Neural crest cell (in vitro differentiated cells): ENCODE data around the gene CCDC85C. TPM values are rescaled to one million over a fixed set of nuclear protein-coding genes. Genes with fewer than 3 reads are reported as not detected.

Source experiments
- DNase-seq: peaks from one replicate; pipeline ENCODE4 v3.0.0; 2021; ENCODE audit warnings: low read depth, mixed read lengths, low spot score
- H3K27ac Mint-ChIP-seq: one replicate; pipeline ENCODE4 v1.8.0; 2021; ENCODE audit warnings: mild to moderate bottlenecking, mixed read lengths; ENCODE audit not compliant: unreplicated experiment
- H3K27me3 Mint-ChIP-seq: 2 replicates; pipeline ENCODE4 v1.8.0; 2021; ENCODE audit warnings: low read depth, mild to moderate bottlenecking, mixed read lengths
- H3K36me3 Mint-ChIP-seq: 2 replicates; pipeline ENCODE4 v1.8.0; 2021; ENCODE audit warnings: low read depth, mild to moderate bottlenecking, mixed read lengths
- H3K4me1 Mint-ChIP-seq: 2 replicates; pipeline ENCODE4 v1.8.0; 2021; ENCODE audit warnings: mixed read lengths
- H3K4me3 Mint-ChIP-seq: one replicate; pipeline ENCODE4 v1.8.0; 2021; ENCODE audit warnings: mild to moderate bottlenecking, mixed read lengths
- H3K9me3 Mint-ChIP-seq: 2 replicates; pipeline ENCODE4 v1.8.0; 2021; ENCODE audit warnings: mixed read lengths
- total RNA-seq: library from RNA; stranded (reverse); gene quantifications from 2 replicates; pipeline ENCODE4 v1.2.1, GENCODE V29; 2021
- TF ChIP-seq, protein P1 (sequence below): fragments of 200-600 bp; sonication (generic); conservative IDR thresholded peaks from 2 replicates; pipeline ENCODE4 v1.5.0; 2021; ENCODE audit warnings: antibody characterized with exemption, mild to moderate bottlenecking

Gene CCDC85C
- total RNA-seq, 1 donor from 2014 or later = 31.4 TPM

DNA sequence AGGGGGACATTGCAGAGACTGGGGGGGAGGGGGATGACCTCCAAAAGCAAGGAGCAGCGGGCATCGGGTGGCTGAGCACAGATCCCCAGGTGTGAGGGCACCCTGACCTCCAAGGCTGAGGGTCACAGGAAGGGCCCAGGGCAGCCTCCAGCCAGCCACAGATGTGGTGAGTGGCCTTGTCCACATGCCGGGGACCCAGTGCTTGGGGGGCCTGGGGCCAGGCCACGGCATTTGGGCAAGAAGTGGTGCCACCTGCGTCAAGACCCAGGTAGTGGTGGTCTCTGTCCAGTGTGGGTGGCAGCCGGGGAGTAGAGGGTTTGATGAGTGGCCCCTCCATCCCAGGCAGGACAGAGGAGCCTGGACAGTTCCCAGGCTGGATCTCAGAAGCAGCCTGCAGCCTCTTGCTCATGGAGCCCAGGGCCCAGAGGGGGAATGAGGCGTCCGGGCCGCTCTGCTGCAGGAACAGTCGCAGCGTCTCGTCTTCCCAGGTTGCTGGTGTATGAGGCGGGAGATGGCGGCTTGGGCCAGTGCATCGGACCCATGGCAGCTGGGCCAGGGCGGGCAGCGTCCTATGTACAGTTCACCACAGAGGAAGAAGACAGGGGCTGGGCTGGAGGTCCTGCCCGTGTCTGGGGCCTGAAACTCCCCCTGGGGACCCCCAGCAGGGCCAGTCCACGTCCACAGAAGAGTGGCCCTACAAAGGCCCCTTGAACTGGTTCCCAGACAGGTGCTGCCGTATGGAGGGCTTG, 89.3 kb downstream of the CCDC85C start:
- H3K36me3 Mint-ChIP-seq = no peaks in the 10 kb centered on the region
- no peak for DNase-seq
- peaks cover 13% of the 10 kb centered on the region for H3K4me1 Mint-ChIP-seq
- no peak overlapping the region for H3K4me3 Mint-ChIP-seq
- no peaks in the 10 kb centered on the region for H3K27me3 Mint-ChIP-seq
- no peak overlapping the region for H3K27ac Mint-ChIP-seq
- TF ChIP-seq, protein P1, sequence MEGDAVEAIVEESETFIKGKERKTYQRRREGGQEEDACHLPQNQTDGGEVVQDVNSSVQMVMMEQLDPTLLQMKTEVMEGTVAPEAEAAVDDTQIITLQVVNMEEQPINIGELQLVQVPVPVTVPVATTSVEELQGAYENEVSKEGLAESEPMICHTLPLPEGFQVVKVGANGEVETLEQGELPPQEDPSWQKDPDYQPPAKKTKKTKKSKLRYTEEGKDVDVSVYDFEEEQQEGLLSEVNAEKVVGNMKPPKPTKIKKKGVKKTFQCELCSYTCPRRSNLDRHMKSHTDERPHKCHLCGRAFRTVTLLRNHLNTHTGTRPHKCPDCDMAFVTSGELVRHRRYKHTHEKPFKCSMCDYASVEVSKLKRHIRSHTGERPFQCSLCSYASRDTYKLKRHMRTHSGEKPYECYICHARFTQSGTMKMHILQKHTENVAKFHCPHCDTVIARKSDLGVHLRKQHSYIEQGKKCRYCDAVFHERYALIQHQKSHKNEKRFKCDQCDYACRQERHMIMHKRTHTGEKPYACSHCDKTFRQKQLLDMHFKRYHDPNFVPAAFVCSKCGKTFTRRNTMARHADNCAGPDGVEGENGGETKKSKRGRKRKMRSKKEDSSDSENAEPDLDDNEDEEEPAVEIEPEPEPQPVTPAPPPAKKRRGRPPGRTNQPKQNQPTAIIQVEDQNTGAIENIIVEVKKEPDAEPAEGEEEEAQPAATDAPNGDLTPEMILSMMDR = no peak
- no peaks in the 10 kb centered on the region for H3K9me3 Mint-ChIP-seq

DNA sequence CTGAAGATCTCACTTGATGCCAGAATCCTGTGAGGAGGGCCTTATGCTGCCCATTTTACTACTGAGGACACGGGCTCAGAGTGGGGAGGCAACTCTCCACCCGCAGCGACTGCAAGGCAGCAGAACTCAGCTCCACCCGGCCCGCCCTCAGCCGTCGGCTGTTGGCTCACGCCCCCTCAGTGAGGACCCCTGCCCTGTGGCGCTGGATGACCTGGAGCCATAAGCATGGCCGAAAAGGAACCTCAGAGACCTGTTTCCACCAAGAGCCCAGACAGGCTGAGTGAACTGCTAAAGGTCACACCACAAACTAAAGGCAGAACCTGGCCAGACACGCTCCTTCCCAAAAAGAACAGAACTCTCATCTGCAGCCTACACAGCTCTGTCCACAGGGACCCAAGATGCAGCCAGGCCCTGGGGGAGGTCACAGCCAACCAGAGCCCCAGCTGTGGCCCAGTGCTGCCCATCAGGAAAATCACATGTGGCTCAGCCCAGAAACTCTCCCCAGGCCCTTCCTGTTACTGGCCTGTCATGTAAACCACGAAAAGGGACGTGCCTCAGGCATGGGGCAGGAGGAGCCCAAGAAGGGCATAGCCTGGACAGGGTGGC, 90.0 kb downstream of the CCDC85C start:
- Mint-ChIP-seq H3K9me3 (no peaks in the 10 kb centered on the region), H3K36me3 (no peaks in the 10 kb centered on the region), H3K27ac (no peak overlapping the region), H3K4me1 (peaks cover 13% of the 10 kb centered on the region), H3K27me3 (no peaks in the 10 kb centered on the region), H3K4me3 (no peak overlapping the region)
- TF ChIP-seq, protein P1 = no peak
- no peak for DNase-seq

DNA sequence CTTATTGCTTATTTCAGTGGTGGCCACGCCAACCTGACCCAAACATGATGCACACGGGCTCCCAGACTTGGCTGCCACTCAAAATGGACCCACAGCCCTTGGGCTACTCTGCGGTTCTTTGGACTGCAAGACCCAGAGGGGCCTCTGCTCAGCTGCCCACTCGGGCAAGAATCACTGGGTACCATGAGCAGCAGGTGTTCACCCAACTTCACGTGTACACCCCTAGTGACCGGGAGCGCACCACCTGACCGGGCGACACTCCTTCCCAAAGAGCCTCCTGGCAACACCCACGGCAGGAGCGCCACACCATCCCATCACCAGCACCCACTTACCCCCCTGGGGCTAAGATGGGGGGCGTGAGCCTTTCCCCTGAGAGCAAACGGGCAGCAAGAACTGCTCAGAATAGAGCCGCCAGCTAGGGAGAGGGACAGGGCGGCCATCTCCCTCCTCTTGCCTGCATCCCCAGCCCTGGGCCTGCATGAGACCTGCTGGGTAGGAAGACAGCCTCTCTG, 90.8 kb downstream of the CCDC85C start:
- H3K36me3 Mint-ChIP-seq = no peaks in the 10 kb centered on the region
- no peaks in the 10 kb centered on the region for H3K9me3 Mint-ChIP-seq
- H3K27me3 Mint-ChIP-seq = no peaks in the 10 kb centered on the region
- TF ChIP-seq, protein P1 = no peak
- H3K4me3 Mint-ChIP-seq = no peak overlapping the region
- peaks cover 13% of the 10 kb centered on the region for H3K4me1 Mint-ChIP-seq
- DNase-seq = no peak
- H3K27ac Mint-ChIP-seq = no peak overlapping the region

DNA sequence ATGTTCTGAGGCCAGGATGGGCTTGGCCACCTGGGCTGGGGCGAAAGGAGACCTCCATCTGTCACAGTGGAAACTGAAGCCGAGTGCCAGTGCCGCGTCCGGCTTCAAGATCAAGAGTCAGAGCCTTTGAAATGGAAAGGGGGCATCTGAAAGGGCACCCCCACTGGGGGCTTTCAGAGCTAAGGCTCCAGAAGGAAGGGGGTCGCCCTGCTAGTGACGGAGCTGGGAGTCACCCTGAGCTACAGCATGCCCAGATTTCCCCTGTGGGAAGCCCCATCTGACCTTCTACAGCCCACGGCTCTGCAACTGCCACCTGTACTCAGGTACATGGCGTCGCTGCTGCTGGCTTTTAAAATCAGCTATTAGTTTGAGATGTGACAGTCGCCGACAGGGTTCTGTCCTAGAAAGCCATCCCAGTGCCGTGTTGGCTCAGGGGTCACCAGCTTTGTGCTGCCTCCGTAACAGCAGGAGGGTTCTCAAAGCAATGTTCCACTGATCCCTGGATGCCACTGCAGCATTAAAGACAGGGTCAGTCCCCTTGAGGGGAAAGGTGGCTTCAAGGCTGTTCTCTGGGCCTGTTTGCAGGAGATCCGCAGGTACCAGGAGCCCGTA, 91.3 kb downstream of the CCDC85C start:
- DNase-seq = no peak
- Mint-ChIP-seq H3K9me3 (no peaks in the 10 kb centered on the region), H3K27ac (no peak overlapping the region), H3K4me1 (peaks cover 13% of the 10 kb centered on the region), H3K36me3 (no peaks in the 10 kb centered on the region), H3K27me3 (no peaks in the 10 kb centered on the region), H3K4me3 (no peak overlapping the region)
- TF ChIP-seq, protein P1 = no peak

DNA sequence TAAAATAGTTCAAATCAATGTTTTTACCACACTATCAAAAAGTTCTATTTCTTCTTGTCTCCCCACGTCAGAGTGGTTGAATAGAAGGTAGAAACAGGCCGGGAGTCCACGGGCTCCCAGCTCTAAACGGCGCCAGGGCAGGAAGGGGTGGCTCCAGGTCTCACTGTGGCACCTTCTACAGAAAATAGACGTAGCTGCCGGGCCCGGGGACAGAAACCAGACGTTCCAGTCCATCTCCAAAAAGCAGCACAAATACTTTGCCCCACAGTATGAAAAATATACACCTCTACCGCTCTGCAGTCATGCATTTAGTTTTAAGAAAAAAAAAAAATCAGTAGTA, 91.9 kb downstream of the CCDC85C start:
- no peaks in the 10 kb centered on the region for H3K9me3 Mint-ChIP-seq
- no peak overlapping the region for H3K27ac Mint-ChIP-seq
- TF ChIP-seq, protein P1 = no peak
- peak overlapping the region; percentile 36 for H3K4me3 Mint-ChIP-seq
- DNase-seq = no peak
- no peaks in the 10 kb centered on the region for H3K36me3 Mint-ChIP-seq
- no peaks in the 10 kb centered on the region for H3K27me3 Mint-ChIP-seq
- H3K4me1 Mint-ChIP-seq = peaks cover 13% of the 10 kb centered on the region
